ENCODE results near the gene GALNS. TPM values are rescaled to one million over a fixed set of nuclear protein-coding genes. Genes with fewer than 3 reads are reported as not detected.

GALNS gene
- total and polyA plus RNA-seq, 2 of the 4 experiments (the other 2 are of a cell fraction): 7.2 to 32.5 TPM

GRCh38 chr16:88895335-88895734, 38.6 kb upstream of the GALNS start:
- no peak overlapping the region for H2AK9ac ChIP-seq (replicated peaks; ENCODE audit: low read depth, low read length, poor library complexity)
- no peak overlapping the region for H2BK15ac ChIP-seq (ENCODE audit: low read depth, low read length)
- H2BK120ac ChIP-seq (ENCODE audit: low read depth, low read length): no peak overlapping the region
- no peak for TF ChIP-seq CTCF (conservative IDR thresholded peaks at IDR 0.05; ENCODE audit: low read depth, low read length)
- no peak for TF ChIP-seq RCOR1 (IDR thresholded peaks at IDR 0.05; ENCODE audit: insufficient replicate concordance, low read length)
- no peak for TF ChIP-seq SMC3 (IDR thresholded peaks at IDR 0.05; ENCODE audit: low read depth, low read length)
- TF ChIP-seq BHLHE40 (IDR thresholded peaks at IDR 0.05; ENCODE audit: low read depth, low read length): no peak
- no peak for TF ChIP-seq FOS (IDR thresholded peaks at IDR 0.05; ENCODE audit: low read depth, low read length)
- TF ChIP-seq MAZ (IDR thresholded peaks at IDR 0.05; ENCODE audit: borderline replicate concordance, low read depth, low read length): no peak
- TF ChIP-seq POLR2A (IDR thresholded peaks at IDR 0.05; ENCODE audit: low read depth, low read length): no peak
- no peak for TF ChIP-seq RAD21 (IDR thresholded peaks at IDR 0.05; ENCODE audit: low read length)
- TF ChIP-seq MXI1 (IDR thresholded peaks at IDR 0.05; ENCODE audit: borderline replicate concordance, low read depth, low read length): no peak
- no peak for TF ChIP-seq CHD1 (IDR thresholded peaks at IDR 0.05; ENCODE audit: low read depth, low read length)
- no peak for TF ChIP-seq CEBPB (IDR thresholded peaks at IDR 0.05; ENCODE audit: low read depth, low read length)
- TF ChIP-seq USF2 (IDR thresholded peaks at IDR 0.05; ENCODE audit: low read depth, low read length): no peak
- TF ChIP-seq RFX5 (IDR thresholded peaks at IDR 0.05; ENCODE audit: low read depth, low read length): no peak
- no peak for TF ChIP-seq NFE2L2 (IDR thresholded peaks at IDR 0.05; ENCODE audit: low read depth, low read length)
- no peak for TF ChIP-seq MAFK (IDR thresholded peaks at IDR 0.05; ENCODE audit: low read depth, low read length)
- no peak for TF ChIP-seq ELK1 (IDR thresholded peaks at IDR 0.05; ENCODE audit: borderline replicate concordance, low read depth, low read length)
- no peak overlapping the region for H3K14ac ChIP-seq (replicated peaks; ENCODE audit: low read depth, low read length)
- peaks cover 13% of the 10 kb centered on the region; the same call in 1 of the 2 replicates for H3K27me3 ChIP-seq (ENCODE audit: control insufficient read depth, insufficient read depth, low read length)
- no peak overlapping the region for H3K27ac ChIP-seq (ENCODE audit: insufficient read depth, low read length)
- ATAC-seq (ENCODE audit: low read depth) (no peak), DNase-seq (no peak)
- H3K9ac ChIP-seq (ENCODE audit: low read depth, low read length): no peak overlapping the region
- H3K18ac ChIP-seq (ENCODE audit: low read depth, low read length): no peak overlapping the region
- H2BK5ac ChIP-seq (ENCODE audit: low read depth, low read length, poor library complexity, severe bottlenecking): no peak overlapping the region
- no peak overlapping the region for H3K4ac ChIP-seq (ENCODE audit: low read depth, low read length)
- intact Hi-C loops (cut with micrococcal nuclease): no loop called here
- H3K56ac ChIP-seq (ENCODE audit: extremely low read depth, insufficient read depth, low read length): no peak overlapping the region
- BruUV-seq (replicated peaks): no TSS peak
- H4K91ac ChIP-seq (ENCODE audit: insufficient read depth, low read depth, low read length): no peak overlapping the region
- no peak overlapping the region for H4K5ac ChIP-seq (ENCODE audit: low read depth, low read length)
- H3K9me3 ChIP-seq (ENCODE audit: control insufficient read depth, insufficient read depth, low read length): no peaks in the 10 kb centered on the region; the same call in 1 of the 2 replicates
- no peak overlapping the region for H2AK5ac ChIP-seq (ENCODE audit: low read depth, low read length)
- no peaks in the 10 kb centered on the region for H3K36me3 ChIP-seq (ENCODE audit: control insufficient read depth, insufficient read depth, low read length)
- no peaks in the 10 kb centered on the region for H3K79me1 ChIP-seq (ENCODE audit: low read depth in 1 of 2, low read length in 2 of 2)
- dilution Hi-C loops (cut with HindIII; ENCODE audit: low sequenced_read_pairs, unreplicated experiment): no loop called here
- ChIA-PET CTCF (no interaction called here), POLR2A (ENCODE audit: unreplicated experiment) (no interaction called here)
- no peak overlapping the region for H2BK20ac ChIP-seq (ENCODE audit: low read depth, low read length)
- H3K4me3 ChIP-seq (ENCODE audit: insufficient read depth, low read depth, low read length): no peak overlapping the region
- H4K20me1 ChIP-seq (ENCODE audit: insufficient read depth, low read length): no peaks in the 10 kb centered on the region
- H3K4me2 ChIP-seq (ENCODE audit: low read depth, low read length): no peak overlapping the region
- in situ Hi-C loops (cut with MboI; ENCODE audit: low sequenced_read_pairs): no loop called here
- H3K9me1 ChIP-seq (ENCODE audit: insufficient read depth, low read length): no peaks in the 10 kb centered on the region
- 90% methylated on average over 8 of the region's 22 CpGs; no CpG with 5 or more reads in 1 of the 2 experiments for WGBS, 2 experiments (ENCODE audit: extremely low coverage in 2 of 2, insufficient read length in 1 of 2)
- no peak overlapping the region for H4K8ac ChIP-seq (ENCODE audit: low read depth in 2 of 2, low read length in 2 of 2)
- no peak overlapping the region for H2AFZ ChIP-seq (replicated peaks; ENCODE audit: low read length, poor library complexity)
- no peaks in the 10 kb centered on the region for H3K4me1 ChIP-seq (ENCODE audit: control insufficient read depth, insufficient read depth, low read length)
- H3K23ac ChIP-seq (ENCODE audit: low read depth, low read length): no peak overlapping the region

All from IMR-90 (cell line).